Naive thymus-derived CD4-positive, alpha-beta T cell (primary cell): Measurements from ENCODE around the gene LINGO1. TPM values are rescaled to one million over a fixed set of nuclear protein-coding genes. Genes with fewer than 3 reads are reported as not detected.
A peak's percentile ranks its signal among the peaks of the same experiment; 100 is the strongest.

Source experiments
- ATAC-seq: fragments of 150-1000 bp; cut with Tn5 transposase; 2 replicates; pipeline ENCODE4 v1.10.0; 2021; ENCODE audit warnings: mild to moderate bottlenecking, moderate library complexity
- CTCF ChIA-PET: fragments of 350-600 bp; sonication (Branson Sonifier 250); formaldehyde crosslinking; loops from one replicate; lab custom pipeline; 2021; ENCODE audit warnings: antibody characterized with exemption; lab: Charles Lee
- POLR2A ChIA-PET: fragments of 350-600 bp; sonication (Branson Sonifier 250); formaldehyde crosslinking; loops from one replicate; lab custom pipeline; 2021; ENCODE audit warnings: antibody characterized with exemption, inconsistent platforms; lab: Charles Lee
- DNase-seq, 9 donors: peaks; one replicate each; pipeline versions ENCODE4 v3.0.0 to v3.0.0-alpha.2; 2020 to 2022; ENCODE audit warnings: mixed read lengths in 1 of 9
- H3K27ac ChIP-seq: one replicate; pipeline ENCODE4 v1.7.0; 2013; ENCODE audit warnings: mild to moderate bottlenecking, low read depth, low read length, moderate library complexity
- H3K27me3 ChIP-seq, 2 donors: one replicate each; pipeline ENCODE4 v1.7.0; 2013; ENCODE audit warnings: low read length in 2 of 2, mild to moderate bottlenecking in 2 of 2, moderate library complexity in 2 of 2; ENCODE audit not compliant: control insufficient read depth in 2 of 2, insufficient read depth in 2 of 2
- H3K36me3 ChIP-seq, 3 experiments: 1 replicate in 2 of 3; 2 replicates in 1 of 3; pipeline ENCODE4 v1.7.0; 2013; ENCODE audit warnings: low read length in 3 of 3, mild to moderate bottlenecking in 3 of 3, moderate library complexity in 1 of 3; ENCODE audit not compliant: insufficient read depth in 3 of 3, control insufficient read depth in 2 of 3
- H3K4me1 ChIP-seq, 2 donors: one replicate each; pipeline ENCODE4 v1.7.0; 2013; ENCODE audit warnings: low read length in 2 of 2, mild to moderate bottlenecking in 2 of 2, moderate library complexity in 1 of 2; ENCODE audit not compliant: control insufficient read depth in 2 of 2, insufficient read depth in 2 of 2
- H3K4me3 ChIP-seq: 2 replicates; pipeline ENCODE4 v1.7.0; 2013; ENCODE audit warnings: mild to moderate bottlenecking, low read length
- H3K9me3 ChIP-seq, 3 experiments: 1 replicate in 2 of 3; 2 replicates in 1 of 3; pipeline ENCODE4 v1.7.0; 2013; ENCODE audit warnings: low read length in 3 of 3; ENCODE audit not compliant: control insufficient read depth in 2 of 3
- H3K27ac Mint-ChIP-seq, 9 donors: one replicate each; pipeline ENCODE4 v1.8.0; 2020 to 2022; ENCODE audit warnings: mixed read lengths in 9 of 9, mild to moderate bottlenecking in 8 of 9, moderate library complexity in 5 of 9, inconsistent platforms in 2 of 9
- H3K27me3 Mint-ChIP-seq, 5 donors: one replicate each; pipeline ENCODE4 v1.8.0; 2021 to 2022; ENCODE audit warnings: mixed read lengths in 5 of 5, mild to moderate bottlenecking in 1 of 5
- H3K36me3 Mint-ChIP-seq, 5 donors: one replicate each; pipeline ENCODE4 v1.8.0; 2020 to 2022; ENCODE audit warnings: mixed read lengths in 5 of 5, mild to moderate bottlenecking in 3 of 5, inconsistent platforms in 1 of 5
- H3K4me1 Mint-ChIP-seq, 7 donors: one replicate each; pipeline ENCODE4 v1.8.0; 2020 to 2022; ENCODE audit warnings: mixed read lengths in 7 of 7, mild to moderate bottlenecking in 3 of 7, inconsistent platforms in 1 of 7
- H3K4me3 Mint-ChIP-seq, 10 donors: one replicate each; pipeline ENCODE4 v1.8.0; 2020 to 2022; ENCODE audit warnings: mild to moderate bottlenecking in 10 of 10, mixed read lengths in 10 of 10, moderate library complexity in 6 of 10, inconsistent platforms in 2 of 10
- H3K9me3 Mint-ChIP-seq, 11 donors: one replicate each; pipeline ENCODE4 v1.8.0; 2020 to 2022; ENCODE audit warnings: mixed read lengths in 11 of 11, mild to moderate bottlenecking in 4 of 11, inconsistent platforms in 1 of 11, moderate library complexity in 1 of 11
- intact Hi-C, 2 donors: fragments of 100-400 bp; cut with micrococcal nuclease; formaldehyde crosslinking; loops; one replicate each; pipeline ENCODE4 v1.15.1; 2023
- polyA plus RNA-seq, 2 donors: library from polyadenylated mRNA; unstranded; fragments of 300-500 nt; fragmentation: Illumina TruSeq; gene quantifications; one replicate each; pipeline ENCODE4 v1.2.3, GENCODE V29; 2021
- total RNA-seq, 6 experiments: library from RNA in 5 of 6; stranded (reverse) in 5 of 6; gene quantifications; 1 replicate in 5 of 6; 2 replicates in 1 of 6; pipeline ENCODE4 v1.2.3 and lab custom pipeline; 2021 to 2026

Gene LINGO1
- total and polyA plus RNA-seq, 7 experiments from 2014 or later = not detected

DNA sequence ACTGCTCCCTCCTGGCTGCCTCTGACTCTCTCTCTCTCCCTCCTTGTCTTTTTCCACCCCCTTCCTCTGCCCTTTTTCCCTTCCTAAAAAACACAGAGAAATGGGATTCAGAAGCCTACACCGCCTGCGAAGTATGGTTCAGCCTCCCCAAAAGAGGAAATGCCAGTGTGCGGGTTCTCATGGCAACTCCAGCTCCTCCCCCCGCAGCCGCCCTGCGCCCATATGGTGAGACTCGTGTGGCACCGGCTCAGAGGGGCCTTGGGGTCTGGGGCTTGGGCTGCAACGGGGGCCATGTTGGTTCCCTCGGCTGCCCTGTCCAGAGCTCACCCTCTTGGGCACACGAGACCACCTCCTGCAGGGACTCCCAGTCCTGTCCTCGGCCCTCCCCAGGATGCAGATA is 23.6 kb upstream of the LINGO1 start:
- ATAC-seq = no peak
- H3K27ac Mint-ChIP-seq = no peak overlapping the region

DNA sequence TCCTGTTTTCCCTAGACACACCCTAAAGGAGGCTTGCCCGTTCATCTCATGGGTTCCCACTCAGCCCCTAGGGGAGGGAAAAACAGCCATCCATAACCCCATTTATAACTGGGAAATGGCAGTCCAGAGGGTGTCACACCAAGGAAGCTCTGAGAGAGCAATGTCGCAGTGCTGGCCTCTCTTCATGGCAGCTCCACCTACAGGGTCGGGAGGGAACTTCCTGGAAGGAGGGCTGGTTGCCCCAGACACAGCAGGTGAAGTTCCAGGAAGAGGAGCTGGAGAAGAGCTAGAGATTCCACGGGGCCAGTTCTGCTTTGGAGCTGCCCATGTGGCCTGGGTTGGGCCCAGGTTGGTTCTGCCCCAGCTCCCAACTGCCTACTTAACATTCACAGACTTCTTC is 22.3 kb upstream of the LINGO1 start:
- Mint-ChIP-seq H3K9me3 (peaks cover 0 to 5% (median 2%) of the 10 kb centered on the region in 11 donors), H3K27ac (no peak overlapping the region), H3K4me1 (no peaks in the 10 kb centered on the region), H3K36me3 (no peaks in the 10 kb centered on the region), H3K4me3 (no peak overlapping the region), H3K27me3 (peaks cover 11 to 35% (median 25%) of the 10 kb centered on the region in 5 donors)
- H3K4me1 ChIP-seq = no peaks in the 10 kb centered on the region
- H3K36me3 ChIP-seq = no peaks in the 10 kb centered on the region
- DNase-seq = no peak
- H3K27ac ChIP-seq = no peak overlapping the region
- ATAC-seq = no peak
- ChIA-PET CTCF (no interaction called here), POLR2A (no interaction called here)
- intact Hi-C loops = no loop called here
- no peak overlapping the region for H3K4me3 ChIP-seq
- no peaks in the 10 kb centered on the region for H3K27me3 ChIP-seq
- peaks cover 0 to 3% (median 0%) of the 10 kb centered on the region in 3 experiments for H3K9me3 ChIP-seq

More for the DNA sequence above, 23.6 kb upstream of the LINGO1 start:
- H3K9me3 ChIP-seq = peaks cover 0 to 3% (median 0%) of the 10 kb centered on the region in 3 experiments
- no peak overlapping the region for H3K4me3 Mint-ChIP-seq
- DNase-seq = no peak
- H3K27me3 Mint-ChIP-seq = peaks cover 14 to 42% (median 25%) of the 10 kb centered on the region in 5 donors
- H3K36me3 Mint-ChIP-seq = no peaks in the 10 kb centered on the region
- H3K9me3 Mint-ChIP-seq = peaks cover 0 to 5% (median 2%) of the 10 kb centered on the region in 11 donors
- POLR2A ChIA-PET = no interaction called here
- H3K36me3 ChIP-seq = no peaks in the 10 kb centered on the region
- H3K4me3 ChIP-seq = no peak overlapping the region
- CTCF ChIA-PET = interaction anchor here (0.7 to 1.0 kb wide), 2 partner anchors 10 to 1404 kb away, joined by 3 to 6 read pairs; no protein-coding TSS in a partner anchor
- no peaks in the 10 kb centered on the region for H3K4me1 Mint-ChIP-seq
- H3K4me1 ChIP-seq = no peaks in the 10 kb centered on the region
- H3K27ac ChIP-seq = no peak overlapping the region
- H3K27me3 ChIP-seq = no peaks in the 10 kb centered on the region
- intact Hi-C loops = no loop called here

DNA sequence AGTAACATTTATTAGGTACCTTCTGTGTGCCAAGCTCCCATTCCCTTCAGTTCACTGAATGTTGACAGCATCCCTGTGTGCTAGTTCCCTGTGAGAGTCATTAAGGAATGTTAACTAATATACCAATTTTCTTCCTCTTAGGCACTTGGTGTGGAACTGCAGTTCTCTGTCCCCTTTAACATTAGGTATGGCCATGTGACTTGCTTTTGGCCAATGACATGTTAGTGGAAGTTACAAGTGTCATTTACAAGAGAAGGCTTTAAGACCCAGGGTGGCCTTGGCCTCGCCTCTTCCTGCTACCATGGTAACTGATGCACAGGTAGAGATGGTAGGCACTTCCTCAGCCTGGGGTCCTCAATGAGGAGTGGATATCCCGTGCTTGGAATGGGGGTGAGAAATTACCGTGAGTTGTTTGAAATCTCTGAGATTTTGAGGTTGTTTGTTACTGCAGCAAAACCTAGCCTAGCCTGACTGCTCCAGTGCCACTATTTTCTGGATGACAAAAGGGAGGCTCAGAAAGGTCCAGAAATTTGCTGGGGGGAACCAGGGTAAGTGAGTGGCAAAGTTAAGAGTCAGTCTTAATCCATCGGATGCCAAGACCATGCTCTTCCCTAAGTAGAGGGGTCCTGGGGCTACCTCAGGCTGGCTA is 21.2 kb upstream of the LINGO1 start:
- Histone ChIP-seq H3K9me3 (peaks cover 0 to 3% (median 0%) of the 10 kb centered on the region in 3 experiments), H3K36me3 (no peaks in the 10 kb centered on the region), H3K27ac (no peak overlapping the region), H3K4me1 (no peaks in the 10 kb centered on the region), H3K4me3 (no peak overlapping the region), H3K27me3 (no peaks in the 10 kb centered on the region)
- peaks cover 11 to 30% (median 22%) of the 10 kb centered on the region in 5 donors for H3K27me3 Mint-ChIP-seq
- DNase-seq = no peak
- H3K4me3 Mint-ChIP-seq = no peak overlapping the region
- intact Hi-C loops = no loop called here
- CTCF ChIA-PET = no interaction called here
- POLR2A ChIA-PET = no interaction called here
- H3K4me1 Mint-ChIP-seq = no peaks in the 10 kb centered on the region
- no peaks in the 10 kb centered on the region for H3K36me3 Mint-ChIP-seq
- peaks cover 0 to 5% (median 2%) of the 10 kb centered on the region in 11 donors for H3K9me3 Mint-ChIP-seq
- no peak for ATAC-seq
- H3K27ac Mint-ChIP-seq = no peak overlapping the region

DNA sequence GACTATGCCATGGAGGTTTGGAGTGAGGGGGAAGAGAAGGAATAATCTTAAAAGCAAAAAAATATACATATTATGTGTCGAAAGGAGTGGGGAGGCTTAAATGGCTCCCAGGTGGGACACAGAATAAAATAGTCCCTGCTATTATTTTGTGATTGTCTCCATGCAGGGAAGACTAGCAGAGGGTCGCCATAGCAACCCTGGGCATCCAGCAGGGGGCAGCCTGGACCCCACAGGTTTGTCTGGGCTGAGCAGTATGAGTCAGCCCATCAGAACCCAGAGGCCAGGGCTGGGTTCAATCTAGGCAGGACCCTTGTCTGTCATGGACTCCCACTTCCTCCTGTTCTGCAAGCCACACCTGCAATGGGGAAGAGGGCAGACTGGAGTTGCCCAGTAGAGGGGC is 17.6 kb upstream of the LINGO1 start:
- Histone ChIP-seq H3K36me3 (no peaks in the 10 kb centered on the region), H3K4me1 (no peaks in the 10 kb centered on the region), H3K27ac (no peak overlapping the region), H3K9me3 (peaks cover 0 to 3% (median 0%) of the 10 kb centered on the region in 3 experiments), H3K4me3 (no peak overlapping the region), H3K27me3 (no peaks in the 10 kb centered on the region)
- no peak for DNase-seq
- H3K9me3 Mint-ChIP-seq = peaks cover 0 to 5% (median 1%) of the 10 kb centered on the region in 11 donors
- peak overlapping the region in 1 of 9 donors; percentile 74 for H3K27ac Mint-ChIP-seq
- peaks cover 3 to 19% (median 16%) of the 10 kb centered on the region in 5 donors for H3K27me3 Mint-ChIP-seq
- POLR2A ChIA-PET = no interaction called here
- no peak overlapping the region for H3K4me3 Mint-ChIP-seq
- ATAC-seq = no peak
- intact Hi-C loops = no loop called here
- CTCF ChIA-PET = no interaction called here
- H3K4me1 Mint-ChIP-seq = no peaks in the 10 kb centered on the region
- H3K36me3 Mint-ChIP-seq = no peaks in the 10 kb centered on the region

DNA sequence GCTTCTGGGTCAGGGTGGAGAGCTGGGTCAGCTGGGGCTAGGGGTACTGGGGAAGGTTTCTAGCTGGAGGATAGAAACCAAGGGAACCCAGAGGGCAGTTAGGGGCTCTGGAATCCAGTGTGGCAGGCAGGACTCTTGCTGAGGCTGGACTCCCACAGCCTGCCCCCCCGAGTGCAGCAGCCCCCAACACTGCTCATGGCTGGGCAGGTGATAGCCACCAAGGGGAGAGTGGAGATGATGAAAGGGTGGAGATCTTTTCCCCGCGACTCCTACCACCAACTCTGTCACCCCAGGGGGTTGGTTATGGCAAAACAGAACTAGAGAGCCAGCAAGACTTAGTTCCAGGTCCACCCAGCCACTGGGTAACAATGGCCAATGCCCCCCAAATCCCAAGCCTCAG is 16.9 kb upstream of the LINGO1 start:
- intact Hi-C loops = no loop called here
- CTCF ChIA-PET = no interaction called here
- peaks cover 0 to 16% (median 11%) of the 10 kb centered on the region in 5 donors for H3K27me3 Mint-ChIP-seq

DNA sequence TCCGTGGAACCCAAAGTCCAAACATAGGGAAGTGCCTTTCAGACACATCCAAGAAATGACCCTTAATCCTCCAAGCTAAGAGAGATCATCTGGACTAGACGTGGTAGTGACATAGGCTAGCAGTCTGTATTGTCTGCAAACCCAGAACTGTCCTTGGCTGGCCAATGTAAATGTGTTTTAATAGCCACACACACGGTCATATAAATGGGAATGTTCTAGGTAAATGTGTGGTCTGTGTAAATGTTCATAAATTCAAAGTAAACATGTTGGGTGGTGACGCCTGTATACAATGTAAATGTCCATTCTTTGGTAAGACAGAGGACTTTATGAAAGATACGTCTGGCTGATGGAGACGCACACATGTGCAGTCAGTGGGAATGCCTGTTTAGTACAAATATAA is 16.3 kb upstream of the LINGO1 start:
- ChIA-PET POLR2A (no interaction called here), CTCF (no interaction called here)
- Histone ChIP-seq H3K9me3 (peaks cover 0 to 3% (median 0%) of the 10 kb centered on the region in 3 experiments), H3K27ac (no peak overlapping the region), H3K4me1 (no peaks in the 10 kb centered on the region), H3K27me3 (no peaks in the 10 kb centered on the region), H3K4me3 (no peak overlapping the region), H3K36me3 (no peaks in the 10 kb centered on the region)
- H3K9me3 Mint-ChIP-seq = peaks cover 0 to 2% (median 1%) of the 10 kb centered on the region in 11 donors
- H3K4me1 Mint-ChIP-seq = no peaks in the 10 kb centered on the region
- H3K4me3 Mint-ChIP-seq = no peak overlapping the region
- peaks cover 0 to 13% (median 9%) of the 10 kb centered on the region in 5 donors for H3K27me3 Mint-ChIP-seq
- no peak overlapping the region for H3K27ac Mint-ChIP-seq
- H3K36me3 Mint-ChIP-seq = no peaks in the 10 kb centered on the region
- DNase-seq (no peak), ATAC-seq (no peak)
- intact Hi-C loops = no loop called here

More for the DNA sequence above, 16.9 kb upstream of the LINGO1 start:
- Mint-ChIP-seq H3K36me3 (no peaks in the 10 kb centered on the region), H3K4me3 (no peak overlapping the region), H3K4me1 (no peaks in the 10 kb centered on the region), H3K9me3 (peaks cover 0 to 4% (median 1%) of the 10 kb centered on the region in 11 donors), H3K27ac (no peak overlapping the region)
- no peak overlapping the region for H3K27ac ChIP-seq
- no peaks in the 10 kb centered on the region for H3K4me1 ChIP-seq
- no peak overlapping the region for H3K4me3 ChIP-seq
- H3K27me3 ChIP-seq = no peaks in the 10 kb centered on the region
- peaks cover 0 to 3% (median 0%) of the 10 kb centered on the region in 3 experiments for H3K9me3 ChIP-seq
- ATAC-seq (no peak), DNase-seq (no peak)
- POLR2A ChIA-PET = no interaction called here
- H3K36me3 ChIP-seq = no peaks in the 10 kb centered on the region

DNA sequence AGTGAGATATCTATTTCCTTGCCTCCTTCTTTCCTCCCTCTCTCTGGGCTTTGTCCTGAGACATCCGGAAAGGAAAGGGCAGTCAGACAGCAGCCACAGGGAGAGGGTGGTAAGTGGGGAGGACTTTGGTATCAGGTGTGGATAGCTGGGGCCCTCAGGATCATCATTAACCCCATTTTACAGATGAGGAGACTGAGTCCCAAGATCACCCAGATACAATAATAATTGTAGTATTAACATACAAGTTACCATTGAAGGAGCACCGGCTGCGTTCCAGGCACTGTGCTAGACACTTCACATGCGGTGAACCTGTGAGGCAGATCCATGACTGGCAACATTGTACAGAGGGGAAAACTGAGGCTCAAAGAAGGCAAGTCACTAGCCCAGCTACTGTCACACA is 15.2 kb upstream of the LINGO1 start:
- no peaks in the 10 kb centered on the region for H3K4me1 Mint-ChIP-seq

More for the DNA sequence above, 15.2 kb upstream of the LINGO1 start:
- Mint-ChIP-seq H3K9me3 (peaks cover 0 to 1% (median 0%) of the 10 kb centered on the region in 11 donors), H3K36me3 (no peaks in the 10 kb centered on the region), H3K27me3 (peaks cover 0 to 11% (median 6%) of the 10 kb centered on the region in 5 donors), H3K27ac (no peak overlapping the region), H3K4me3 (no peak overlapping the region)
- POLR2A ChIA-PET = no interaction called here
- CTCF ChIA-PET = no interaction called here
- Histone ChIP-seq H3K36me3 (no peaks in the 10 kb centered on the region), H3K27ac (no peak overlapping the region), H3K27me3 (no peaks in the 10 kb centered on the region), H3K4me1 (no peaks in the 10 kb centered on the region), H3K4me3 (no peak overlapping the region), H3K9me3 (no peaks in the 10 kb centered on the region)
- ATAC-seq (no peak), DNase-seq (no peak)
- intact Hi-C loops = no loop called here
